SK-N-SH (cell line): ENCODE data around the gene DPF3. TPM values are rescaled to one million over a fixed set of nuclear protein-coding genes. Genes with fewer than 3 reads are reported as not detected.

Experiments
- CTCF ChIA-PET: fragments of 300-600, 350-600 bp; formaldehyde crosslinking; extraction: SDS; loops from one replicate; lab custom pipeline; 2021; lab: Yijun Ruan, JAX
- POLR2A ChIA-PET: fragments of 350-600 bp; sonication (Branson Sonifier 250); formaldehyde crosslinking; extraction: SDS; loops from one replicate; lab custom pipeline; 2020; ENCODE audit warnings: antibody characterized with exemption, inconsistent platforms; lab: Yijun Ruan, JAX
- DNase-seq: peaks from one replicate; pipeline ENCODE4 v3.0.0; 2012
- H2AFZ ChIP-seq: fragments of 200-600 bp; sonication (generic); 2 replicates; pipeline ENCODE4 v1.8.1; 2016; ENCODE audit warnings: antibody characterized with exemption, mild to moderate bottlenecking, low read depth
- H3F3A ChIP-seq: fragments of 200-600 bp; sonication (generic); replicated peaks from 2 replicates; pipeline ENCODE3; 2016; ENCODE audit warnings: antibody characterized with exemption, mild to moderate bottlenecking; ENCODE audit not compliant: insufficient read depth
- H3K27ac ChIP-seq, 2 experiments: fragments of 200-500 bp in 1 of 2; fragments of 200-600 bp in 1 of 2; sonication (Bioruptor generic) in 1 of 2; sonication (generic), shearing (Covaris generic) in 1 of 2; 2 replicates each; pipeline versions ENCODE4 v1.5.1 to v1.6.1; 2014 to 2016; ENCODE audit warnings: low read depth in 2 of 2, inconsistent platforms in 1 of 2, low read length in 1 of 2, mild to moderate bottlenecking in 1 of 2, mixed read lengths in 1 of 2
- H3K27me3 ChIP-seq: fragments of 200-600 bp; sonication (generic), shearing (Covaris generic); 2 replicates; pipeline ENCODE4 v1.6.1; 2016; ENCODE audit warnings: mixed run types; ENCODE audit not compliant: insufficient read depth
- H3K36me3 ChIP-seq, 2 experiments: fragments of 200-500 bp in 1 of 2; fragments of 200-600 bp in 1 of 2; sonication (Bioruptor generic) in 1 of 2; sonication (generic) in 1 of 2; replicated peaks in 1 of 2; 2 replicates each; pipeline versions ENCODE3 to v1.5.1; 2014 to 2016; ENCODE audit warnings: low read length in 1 of 2, mild to moderate bottlenecking in 1 of 2; ENCODE audit not compliant: insufficient read depth in 2 of 2, control insufficient read depth in 1 of 2
- H3K4me1 ChIP-seq, 2 experiments: fragments of 200-500 bp in 1 of 2; fragments of 200-600 bp in 1 of 2; sonication (Bioruptor generic) in 1 of 2; sonication (generic), shearing (Covaris generic) in 1 of 2; 2 replicates each; pipeline versions ENCODE4 v1.5.1 to v1.6.1; 2014 to 2016; ENCODE audit warnings: low read depth in 1 of 2, low read length in 1 of 2, mixed run types in 1 of 2; ENCODE audit not compliant: insufficient read depth in 2 of 2, control insufficient read depth in 1 of 2
- H3K4me2 ChIP-seq: fragments of 200-600 bp; sonication (generic), shearing (Covaris generic); 2 replicates; pipeline ENCODE4 v1.6.1; 2017; ENCODE audit warnings: mixed run types
- H3K4me3 ChIP-seq, 2 experiments: fragments of 200-500 bp in 1 of 2; fragments of 200-600 bp in 1 of 2; sonication (Bioruptor generic) in 1 of 2; sonication (generic), shearing (Covaris generic) in 1 of 2; 2 replicates each; pipeline versions ENCODE4 v1.5.1 to v1.8.1; 2014 to 2016; ENCODE audit warnings: low read depth in 2 of 2, inconsistent platforms in 1 of 2, low read length in 1 of 2, mild to moderate bottlenecking in 1 of 2, mixed read lengths in 1 of 2, moderate library complexity in 1 of 2
- H3K79me2 ChIP-seq: fragments of 200-600 bp; sonication (generic); 2 replicates; pipeline ENCODE4 v1.8.1; 2017; ENCODE audit warnings: mild to moderate bottlenecking; ENCODE audit not compliant: insufficient read depth
- H3K9ac ChIP-seq: fragments of 200-600 bp; sonication (generic); 2 replicates; pipeline ENCODE4 v1.6.1; 2017; ENCODE audit warnings: mixed run types
- H3K9me2 ChIP-seq: fragments of 200-600 bp; sonication (generic); 2 replicates; pipeline ENCODE4 v1.6.1; 2017; ENCODE audit warnings: mixed run types
- H3K9me3 ChIP-seq: fragments of 200-600 bp; sonication (generic); 2 replicates; pipeline ENCODE4 v1.6.1; 2017; ENCODE audit warnings: mixed run types, mild to moderate bottlenecking, moderate library complexity
- H4K20me1 ChIP-seq: fragments of 200-600 bp; sonication (generic); 2 replicates; pipeline ENCODE4 v1.6.1; 2017; ENCODE audit warnings: mild to moderate bottlenecking, mixed run types; ENCODE audit not compliant: insufficient read depth
- EP300 ChIP-seq, 2 experiments: IDR thresholded peaks; 2 replicates each; pipeline versions ENCODE4 v1.4.0 to v1.6.1; 2012; ENCODE audit warnings: borderline replicate concordance in 1 of 2, low read depth in 1 of 2, low read length in 1 of 2
- GABPA ChIP-seq: IDR thresholded peaks from 2 replicates; pipeline ENCODE4 v1.4.0; 2012; ENCODE audit warnings: low read depth, mild to moderate bottlenecking
- NRF1 ChIP-seq: IDR thresholded peaks from 2 replicates; pipeline ENCODE4 v1.6.1; 2012; ENCODE audit warnings: low read depth, mild to moderate bottlenecking, low read length
- POLR2AphosphoS5 ChIP-seq: IDR thresholded peaks from 2 replicates; pipeline ENCODE4 v1.6.1; 2012; ENCODE audit warnings: low read depth, low read length
- RXRA ChIP-seq: IDR thresholded peaks from 2 replicates; pipeline ENCODE4 v1.4.0; 2012; ENCODE audit warnings: low read depth, mild to moderate bottlenecking, borderline replicate concordance
- SMC3 ChIP-seq: IDR thresholded peaks from 2 replicates; pipeline ENCODE4 v1.6.1; 2012; ENCODE audit warnings: low read depth, low read length, improper control_type of control experiment
- TEAD4 ChIP-seq: IDR thresholded peaks from 2 replicates; pipeline ENCODE4 v1.4.0; 2012; ENCODE audit warnings: mild to moderate bottlenecking, borderline replicate concordance; ENCODE audit not compliant: insufficient read depth
- WGBS: methylation state at CpG from one replicate; pipeline ENCODE4 v1.1.6; 2017; ENCODE audit warnings: low lambda C conversion rate; 5-methylcytosine and 5-hydroxymethylcytosine counted together
- polyA plus RNA-seq, 3 experiments: library from polyadenylated mRNA; depleted of rRNA; stranded (reverse); fragments of >200 nt; gene quantifications; 2 replicates each; pipeline ENCODE4 v1.2.3, GENCODE V29; 2012
- TF ChIP-seq, protein P1 (sequence below): IDR thresholded peaks from 2 replicates; pipeline ENCODE4 v1.4.0; 2012; ENCODE audit warnings: low read depth, borderline replicate concordance
- TF ChIP-seq, protein P2 (sequence below): IDR thresholded peaks from 2 replicates; pipeline ENCODE4 v1.4.0; 2012; ENCODE audit warnings: low read depth, borderline replicate concordance
- TF ChIP-seq, protein P3 (sequence below): IDR thresholded peaks from 2 replicates; pipeline ENCODE4 v1.6.1; 2012; ENCODE audit warnings: mild to moderate bottlenecking, low read depth, low read length, moderate library complexity
- TF ChIP-seq, protein P4 (sequence below): IDR thresholded peaks from 2 replicates; pipeline ENCODE4; 2012

Gene DPF3
- polyA plus RNA-seq, 1 of the 3 experiments (the other 2 are of a cell fraction): 2.8 TPM

DNA sequence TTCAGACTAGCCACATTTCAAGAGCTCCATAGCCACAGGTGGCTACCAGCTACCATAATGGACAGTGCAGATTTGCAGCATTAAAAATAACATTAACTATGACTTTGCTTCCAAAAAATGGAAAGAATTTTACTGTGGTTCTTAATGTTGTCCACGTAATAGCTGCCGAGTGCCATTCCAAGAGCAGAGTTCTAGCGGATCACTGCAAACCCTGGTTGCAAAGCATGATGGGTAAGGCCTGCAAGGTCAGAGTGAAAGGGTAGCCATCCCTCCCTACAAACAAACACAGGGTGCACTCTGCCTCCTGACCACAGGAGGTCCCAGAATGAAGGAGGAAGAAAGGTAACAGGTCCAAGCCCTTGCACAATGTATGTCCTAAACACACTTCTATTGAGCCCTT is 157.6 kb downstream of the DPF3 start (continued):
- TF ChIP-seq RXRA (no peak), POLR2AphosphoS5 (no peak), EP300 (IDR thresholded peaks at IDR 0.05; ENCODE audit: borderline replicate concordance in 1 of 2, low read depth in 1 of 2, low read length in 1 of 2) (peak in 1 of 2 experiments; percentile 39; a peak in 1 of 4 replicates), NRF1 (no peak)
- TF ChIP-seq, protein P1, sequence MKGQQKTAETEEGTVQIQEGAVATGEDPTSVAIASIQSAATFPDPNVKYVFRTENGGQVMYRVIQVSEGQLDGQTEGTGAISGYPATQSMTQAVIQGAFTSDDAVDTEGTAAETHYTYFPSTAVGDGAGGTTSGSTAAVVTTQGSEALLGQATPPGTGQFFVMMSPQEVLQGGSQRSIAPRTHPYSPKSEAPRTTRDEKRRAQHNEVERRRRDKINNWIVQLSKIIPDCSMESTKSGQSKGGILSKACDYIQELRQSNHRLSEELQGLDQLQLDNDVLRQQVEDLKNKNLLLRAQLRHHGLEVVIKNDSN: no peak
- TF ChIP-seq, protein P2, sequence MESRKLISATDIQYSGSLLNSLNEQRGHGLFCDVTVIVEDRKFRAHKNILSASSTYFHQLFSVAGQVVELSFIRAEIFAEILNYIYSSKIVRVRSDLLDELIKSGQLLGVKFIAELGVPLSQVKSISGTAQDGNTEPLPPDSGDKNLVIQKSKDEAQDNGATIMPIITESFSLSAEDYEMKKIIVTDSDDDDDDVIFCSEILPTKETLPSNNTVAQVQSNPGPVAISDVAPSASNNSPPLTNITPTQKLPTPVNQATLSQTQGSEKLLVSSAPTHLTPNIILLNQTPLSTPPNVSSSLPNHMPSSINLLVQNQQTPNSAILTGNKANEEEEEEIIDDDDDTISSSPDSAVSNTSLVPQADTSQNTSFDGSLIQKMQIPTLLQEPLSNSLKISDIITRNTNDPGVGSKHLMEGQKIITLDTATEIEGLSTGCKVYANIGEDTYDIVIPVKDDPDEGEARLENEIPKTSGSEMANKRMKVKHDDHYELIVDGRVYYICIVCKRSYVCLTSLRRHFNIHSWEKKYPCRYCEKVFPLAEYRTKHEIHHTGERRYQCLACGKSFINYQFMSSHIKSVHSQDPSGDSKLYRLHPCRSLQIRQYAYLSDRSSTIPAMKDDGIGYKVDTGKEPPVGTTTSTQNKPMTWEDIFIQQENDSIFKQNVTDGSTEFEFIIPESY: no peak

DNA sequence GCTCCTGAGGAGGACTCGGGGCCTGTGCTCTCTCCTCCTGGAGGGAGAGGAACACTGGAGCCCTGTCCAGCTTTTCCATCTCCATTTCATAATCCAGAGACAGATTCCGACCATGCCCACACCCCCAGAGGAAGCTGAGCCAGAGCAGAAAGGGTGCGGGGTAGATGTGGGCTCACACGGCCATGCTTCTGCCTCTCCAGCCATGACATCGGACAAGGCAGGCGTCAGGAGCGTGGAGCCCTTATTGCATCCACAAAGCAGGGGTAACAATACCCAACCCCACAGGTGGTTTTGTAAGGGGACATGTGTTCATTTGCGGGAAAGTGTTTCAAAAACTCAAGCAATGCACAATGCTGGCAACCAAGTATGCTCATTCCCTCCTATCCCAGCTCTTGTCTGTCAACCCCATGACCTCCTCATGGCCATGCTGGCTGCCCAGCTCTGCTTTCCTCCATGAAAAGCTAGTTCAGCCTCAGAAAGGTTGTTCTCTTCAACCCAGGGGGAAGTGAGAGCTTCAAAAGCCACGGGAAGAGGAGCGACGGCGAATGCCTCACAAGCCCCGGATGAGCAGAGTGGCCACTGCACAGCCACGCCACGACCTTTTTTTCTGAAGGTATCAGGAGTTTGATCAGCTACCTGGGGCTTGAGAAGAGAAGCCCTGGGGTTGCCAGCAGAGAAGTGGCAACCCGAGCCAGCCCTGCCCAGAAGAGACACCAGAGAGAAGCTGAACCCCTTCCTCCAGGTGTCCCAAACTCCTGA is 161.7 kb downstream of the DPF3 start:
- 77% methylated on average over 15 of the region's 16 CpGs for WGBS
- Histone ChIP-seq H3K4me2 (no peak overlapping the region), H3K79me2 (no peaks in the 10 kb centered on the region), H4K20me1 (no peaks in the 10 kb centered on the region), H3K4me3 (no peak overlapping the region), H3F3A (no peaks in the 10 kb centered on the region), H3K4me1 (peaks cover 10 to 17% of the 10 kb centered on the region in 2 experiments; a peak in 3 of 4 replicates), H3K9me2 (no peaks in the 10 kb centered on the region), H2AFZ (no peak overlapping the region), H3K9ac (no peak overlapping the region), H3K27ac (no peak overlapping the region), H3K27me3 (no peaks in the 10 kb centered on the region), H3K9me3 (no peaks in the 10 kb centered on the region), H3K36me3 (no peaks in the 10 kb centered on the region)
- no peak for DNase-seq
- TF ChIP-seq, protein P3, sequence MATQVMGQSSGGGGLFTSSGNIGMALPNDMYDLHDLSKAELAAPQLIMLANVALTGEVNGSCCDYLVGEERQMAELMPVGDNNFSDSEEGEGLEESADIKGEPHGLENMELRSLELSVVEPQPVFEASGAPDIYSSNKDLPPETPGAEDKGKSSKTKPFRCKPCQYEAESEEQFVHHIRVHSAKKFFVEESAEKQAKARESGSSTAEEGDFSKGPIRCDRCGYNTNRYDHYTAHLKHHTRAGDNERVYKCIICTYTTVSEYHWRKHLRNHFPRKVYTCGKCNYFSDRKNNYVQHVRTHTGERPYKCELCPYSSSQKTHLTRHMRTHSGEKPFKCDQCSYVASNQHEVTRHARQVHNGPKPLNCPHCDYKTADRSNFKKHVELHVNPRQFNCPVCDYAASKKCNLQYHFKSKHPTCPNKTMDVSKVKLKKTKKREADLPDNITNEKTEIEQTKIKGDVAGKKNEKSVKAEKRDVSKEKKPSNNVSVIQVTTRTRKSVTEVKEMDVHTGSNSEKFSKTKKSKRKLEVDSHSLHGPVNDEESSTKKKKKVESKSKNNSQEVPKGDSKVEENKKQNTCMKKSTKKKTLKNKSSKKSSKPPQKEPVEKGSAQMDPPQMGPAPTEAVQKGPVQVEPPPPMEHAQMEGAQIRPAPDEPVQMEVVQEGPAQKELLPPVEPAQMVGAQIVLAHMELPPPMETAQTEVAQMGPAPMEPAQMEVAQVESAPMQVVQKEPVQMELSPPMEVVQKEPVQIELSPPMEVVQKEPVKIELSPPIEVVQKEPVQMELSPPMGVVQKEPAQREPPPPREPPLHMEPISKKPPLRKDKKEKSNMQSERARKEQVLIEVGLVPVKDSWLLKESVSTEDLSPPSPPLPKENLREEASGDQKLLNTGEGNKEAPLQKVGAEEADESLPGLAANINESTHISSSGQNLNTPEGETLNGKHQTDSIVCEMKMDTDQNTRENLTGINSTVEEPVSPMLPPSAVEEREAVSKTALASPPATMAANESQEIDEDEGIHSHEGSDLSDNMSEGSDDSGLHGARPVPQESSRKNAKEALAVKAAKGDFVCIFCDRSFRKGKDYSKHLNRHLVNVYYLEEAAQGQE: no peak
- TF ChIP-seq, protein P2: no peak
- TF ChIP-seq, protein P4, sequence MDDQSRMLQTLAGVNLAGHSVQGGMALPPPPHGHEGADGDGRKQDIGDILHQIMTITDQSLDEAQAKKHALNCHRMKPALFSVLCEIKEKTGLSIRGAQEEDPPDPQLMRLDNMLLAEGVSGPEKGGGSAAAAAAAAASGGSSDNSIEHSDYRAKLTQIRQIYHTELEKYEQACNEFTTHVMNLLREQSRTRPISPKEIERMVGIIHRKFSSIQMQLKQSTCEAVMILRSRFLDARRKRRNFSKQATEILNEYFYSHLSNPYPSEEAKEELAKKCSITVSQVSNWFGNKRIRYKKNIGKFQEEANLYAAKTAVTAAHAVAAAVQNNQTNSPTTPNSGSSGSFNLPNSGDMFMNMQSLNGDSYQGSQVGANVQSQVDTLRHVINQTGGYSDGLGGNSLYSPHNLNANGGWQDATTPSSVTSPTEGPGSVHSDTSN: no peak
- no peak for TF ChIP-seq SMC3
- TF ChIP-seq GABPA: no peak
- no peak for TF ChIP-seq TEAD4
- POLR2A ChIA-PET: no interaction called here
- CTCF ChIA-PET: interaction anchor here (0.7 to 1.1 kb wide), 2 partner anchors 10 to 23 kb away, joined by 3 read pairs; no protein-coding TSS in a partner anchor
